NT2/D1 (cell line): Measurements from ENCODE around the gene ZNF621.
"Not testable (repeated sequence)": the region's sequence is repeated elsewhere in the genome, so short reads cannot be mapped to it uniquely, and the experiment has no call there.

Source experiments
- DNase-seq: peaks from one replicate; pipeline ENCODE4 v3.0.0-alpha.2; 2011; ENCODE audit warnings: low read depth, low spot score
- H3K27me3 ChIP-seq: 2 replicates; pipeline ENCODE4 v1.6.0; 2011; ENCODE audit warnings: mild to moderate bottlenecking; ENCODE audit not compliant: insufficient read length, insufficient read depth
- H3K36me3 ChIP-seq: 2 replicates; pipeline ENCODE4 v1.6.1; 2011; ENCODE audit warnings: mild to moderate bottlenecking, low read length, mixed read lengths; ENCODE audit not compliant: insufficient read depth, insufficient read length
- H3K4me1 ChIP-seq: 2 replicates; pipeline ENCODE4 v1.5.1; 2011; ENCODE audit not compliant: insufficient read depth, insufficient read length
- H3K4me3 ChIP-seq: 2 replicates; pipeline ENCODE4 v1.5.1; 2011; ENCODE audit warnings: low read depth; ENCODE audit not compliant: insufficient read length
- H3K9ac ChIP-seq: 2 replicates; pipeline ENCODE4 v1.6.0; 2011; ENCODE audit warnings: low read depth; ENCODE audit not compliant: insufficient read length
- H3K9me3 ChIP-seq: 2 replicates; pipeline ENCODE4 v1.5.1; 2011; ENCODE audit warnings: mild to moderate bottlenecking, low read length; ENCODE audit not compliant: insufficient read depth
- SUZ12 ChIP-seq: IDR thresholded peaks from 2 replicates; pipeline ENCODE4 v1.6.1; 2011; ENCODE audit not compliant: insufficient read length, insufficient read depth; ENCODE audit errors: extremely low read depth
- YY1 ChIP-seq: IDR thresholded peaks from 2 replicates; pipeline ENCODE4 v1.6.1; 2011; ENCODE audit not compliant: insufficient read length, insufficient read depth
- ZNF274 ChIP-seq: IDR thresholded peaks from 2 replicates; pipeline ENCODE4 v1.6.1; 2011; ENCODE audit warnings: mild to moderate bottlenecking, low read depth, low read length

ZNF621 gene

GRCh38 chr3:40546816-40547215, 22.1 kb downstream of the ZNF621 start:
- DNase-seq = no peak
- Histone ChIP-seq H3K4me3 (no peak overlapping the region), H3K27me3 (no peaks in the 10 kb centered on the region), H3K4me1 (peaks cover 3% of the 10 kb centered on the region), H3K9ac (no peak overlapping the region), H3K36me3 (no peaks in the 10 kb centered on the region), H3K9me3 (peaks cover 9% of the 10 kb centered on the region)
- TF ChIP-seq ZNF274 (no peak), YY1 (no peak), SUZ12 (no peak)

- TF ChIP-seq YY1 (no peak), ZNF274 (no peak), SUZ12 (no peak)
- DNase-seq = no peak
- Histone ChIP-seq H3K9ac (no peak overlapping the region), H3K4me1 (peaks cover 3% of the 10 kb centered on the region), H3K9me3 (peaks cover 9% of the 10 kb centered on the region), H3K4me3 (no peak overlapping the region), H3K27me3 (no peaks in the 10 kb centered on the region), H3K36me3 (no peaks in the 10 kb centered on the region)
Observed at GRCh38 chr3:40550167-40550566, 25.4 kb downstream of the ZNF621 start.

- no peaks in the 10 kb centered on the region for H3K27me3 ChIP-seq
- peaks cover 5% of the 10 kb centered on the region; the same call in 1 of the 2 replicates for H3K9me3 ChIP-seq
- no peak overlapping the region for H3K4me3 ChIP-seq
- H3K4me1 ChIP-seq = no peaks in the 10 kb centered on the region
- no peak overlapping the region for H3K9ac ChIP-seq
- TF ChIP-seq SUZ12 (no peak), ZNF274 (no peak), YY1 (no peak)
- DNase-seq = no peak
- no peaks in the 10 kb centered on the region for H3K36me3 ChIP-seq
Observed at GRCh38 chr3:40557575-40558161, 32.9 kb downstream of the ZNF621 start.

DNA sequence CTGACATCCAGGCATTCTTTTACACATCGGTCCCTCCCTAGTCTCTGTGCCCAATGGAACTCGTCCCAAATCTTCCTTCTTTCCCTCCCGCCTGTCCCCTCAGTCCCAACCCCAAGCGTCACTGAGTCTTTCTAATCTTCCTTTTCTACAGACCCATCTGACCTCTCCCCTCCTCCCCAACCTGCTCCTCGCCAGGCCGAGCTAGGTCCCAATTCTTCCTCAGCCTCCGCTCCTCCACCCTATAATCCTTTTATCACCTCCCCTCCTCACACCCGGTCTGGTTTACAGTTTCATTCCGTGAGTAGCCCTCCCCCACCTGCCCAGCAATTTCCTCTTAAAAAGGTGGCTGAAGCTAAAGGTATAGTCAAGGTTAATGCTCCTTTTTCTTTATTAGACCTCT, 37.7 kb downstream of the ZNF621 start:
- not testable (repeated sequence) for H3K27me3 ChIP-seq, H3K36me3 ChIP-seq, H3K4me1 ChIP-seq, H3K9me3 ChIP-seq, H3K9ac ChIP-seq, DNase-seq, H3K4me3 ChIP-seq

DNA sequence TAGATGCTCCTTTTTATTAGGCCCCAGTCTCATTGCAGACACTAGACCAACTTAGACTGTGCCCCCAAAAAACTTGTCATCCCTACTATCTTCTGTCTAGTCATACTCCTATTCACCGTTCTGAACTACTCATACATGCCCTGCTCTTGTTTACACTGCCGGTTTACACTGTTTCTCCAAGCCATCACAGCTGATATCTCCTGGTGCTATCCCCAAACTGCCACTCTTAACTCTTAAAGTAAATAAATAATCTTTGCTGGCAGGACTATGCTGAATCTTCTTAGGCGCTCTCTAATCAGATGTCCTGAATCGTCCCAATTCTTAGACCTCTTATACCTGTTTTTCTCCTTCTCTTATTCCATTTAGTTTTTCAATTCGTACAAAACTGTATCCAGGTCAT, 40.9 kb downstream of the ZNF621 start:
- H3K9me3 ChIP-seq = peaks cover 17% of the 10 kb centered on the region
- H3K4me3 ChIP-seq, H3K36me3 ChIP-seq, H3K27me3 ChIP-seq, H3K9ac ChIP-seq, DNase-seq, H3K4me1 ChIP-seq: not testable (repeated sequence)

- no peak overlapping the region for H3K9ac ChIP-seq
- DNase-seq = no peak
- no peak for TF ChIP-seq SUZ12
- TF ChIP-seq YY1 = no peak
- TF ChIP-seq ZNF274 = no peak
- H3K4me3 ChIP-seq = no peak overlapping the region
- peaks cover 13% of the 10 kb centered on the region for H3K9me3 ChIP-seq
- H3K4me1 ChIP-seq = no peaks in the 10 kb centered on the region
- no peaks in the 10 kb centered on the region for H3K27me3 ChIP-seq
- no peaks in the 10 kb centered on the region for H3K36me3 ChIP-seq
Observed at GRCh38 chr3:40566694-40567093, 41.9 kb downstream of the ZNF621 start.

- no peak overlapping the region for H3K4me3 ChIP-seq
- no peak for TF ChIP-seq SUZ12
- TF ChIP-seq YY1 = no peak
- no peak for TF ChIP-seq ZNF274
- DNase-seq = no peak
- no peaks in the 10 kb centered on the region for H3K4me1 ChIP-seq
- H3K9ac ChIP-seq = no peak overlapping the region
- no peaks in the 10 kb centered on the region for H3K36me3 ChIP-seq
- H3K27me3 ChIP-seq = no peaks in the 10 kb centered on the region
- peaks cover 12% of the 10 kb centered on the region for H3K9me3 ChIP-seq
Observed at GRCh38 chr3:40572588-40572987, 47.8 kb downstream of the ZNF621 start.

- no peaks in the 10 kb centered on the region for H3K4me1 ChIP-seq
- no peak overlapping the region for H3K9ac ChIP-seq
- H3K36me3 ChIP-seq = no peaks in the 10 kb centered on the region
- DNase-seq = no peak
- H3K4me3 ChIP-seq = no peak overlapping the region
- H3K9me3 ChIP-seq = peaks cover 4% of the 10 kb centered on the region
- no peaks in the 10 kb centered on the region for H3K27me3 ChIP-seq
- TF ChIP-seq ZNF274 (no peak), YY1 (no peak), SUZ12 (no peak)
Observed at GRCh38 chr3:40574050-40574449, 49.3 kb downstream of the ZNF621 start.
